Calu3 (cell line): ENCODE results near the gene CEMIP2. TPM values are rescaled to one million over a fixed set of nuclear protein-coding genes. Genes with fewer than 3 reads are reported as not detected.

Experiments used
- BruUV-seq: library from RNA; stranded (reverse); fragments of 400-500 nt; replicated peaks from 2 replicates; lab custom pipeline; 2021; lab: Mats Ljungman, UMichigan
- CTCF ChIA-PET: fragments of 300-600 bp; sonication (Branson Sonifier 250); formaldehyde crosslinking; loops from one replicate; lab custom pipeline; 2022; ENCODE audit warnings: antibody characterized with exemption; lab: Charles Lee
- DNase-seq: peaks from one replicate; pipeline ENCODE4 v3.0.0; 2022
- H3K27ac Mint-ChIP-seq: one replicate; pipeline ENCODE4 v1.8.0; 2022; ENCODE audit warnings: mixed read lengths; ENCODE audit not compliant: unreplicated experiment
- H3K27me3 Mint-ChIP-seq: one replicate; pipeline ENCODE4 v1.8.0; 2022; ENCODE audit warnings: mixed read lengths; ENCODE audit not compliant: unreplicated experiment
- H3K36me3 Mint-ChIP-seq: one replicate; pipeline ENCODE4 v1.8.0; 2022; ENCODE audit warnings: mild to moderate bottlenecking, moderate library complexity, mixed read lengths; ENCODE audit not compliant: insufficient read depth, unreplicated experiment
- H3K4me1 Mint-ChIP-seq: one replicate; pipeline ENCODE4 v1.8.0; 2022; ENCODE audit warnings: mild to moderate bottlenecking, low read depth, mixed read lengths; ENCODE audit not compliant: unreplicated experiment
- H3K4me3 Mint-ChIP-seq: one replicate; pipeline ENCODE4 v1.8.0; 2022; ENCODE audit warnings: mild to moderate bottlenecking, low read depth, moderate library complexity, mixed read lengths; ENCODE audit not compliant: unreplicated experiment
- H3K9me3 Mint-ChIP-seq: one replicate; pipeline ENCODE4 v1.8.0; 2022; ENCODE audit warnings: low read depth, mixed read lengths; ENCODE audit not compliant: unreplicated experiment
- CTCF ChIP-seq: fragments of 200-600 bp; IDR thresholded peaks from one replicate; pipeline ENCODE4 v1.8.0; 2022; ENCODE audit warnings: antibody characterized with exemption; ENCODE audit not compliant: unreplicated experiment
- intact Hi-C: fragments of 100-400 bp; cut with micrococcal nuclease; formaldehyde crosslinking; loops from one replicate; pipeline ENCODE4 v1.10.0; 2022; ENCODE audit not compliant: unreplicated experiment
- total RNA-seq: library from RNA; stranded (reverse); gene quantifications from 2 replicates; pipeline ENCODE4 v1.2.3, GENCODE V29; 2022

Gene CEMIP2
- total RNA-seq, 1 experiment from 2014 or later, result 122 TPM

GRCh38 chr9:71685394-71685793 lies 82.9 kb downstream of the CEMIP2 start:
- no peaks in the 10 kb centered on the region for H3K27me3 Mint-ChIP-seq
- no TSS peak for BruUV-seq
- H3K36me3 Mint-ChIP-seq, result peaks cover 55% of the 10 kb centered on the region

GRCh38 chr9:71684566-71684965 lies 83.7 kb downstream of the CEMIP2 start:
- no peaks in the 10 kb centered on the region for H3K27me3 Mint-ChIP-seq
- H3K4me1 Mint-ChIP-seq, result peaks cover 56% of the 10 kb centered on the region
- TF ChIP-seq CTCF, result no peak
- no peak overlapping the region for H3K4me3 Mint-ChIP-seq
- H3K36me3 Mint-ChIP-seq, result peaks cover 56% of the 10 kb centered on the region
- no peak overlapping the region for H3K27ac Mint-ChIP-seq
- CTCF ChIA-PET, result no interaction called here
- no peak for DNase-seq
- intact Hi-C loops, result loop anchor here (2.0 to 5.0 kb wide), 2 partner anchors 78 to 80 kb away; no protein-coding TSS in a partner anchor
- no TSS peak for BruUV-seq
- no peaks in the 10 kb centered on the region for H3K9me3 Mint-ChIP-seq

More at GRCh38 chr9:71685394-71685793, 82.9 kb downstream of the CEMIP2 start:
- peak overlapping the region; percentile 81 for H3K27ac Mint-ChIP-seq
- H3K4me1 Mint-ChIP-seq, result peaks cover 48% of the 10 kb centered on the region
- TF ChIP-seq CTCF, result no peak
- no peak overlapping the region for H3K4me3 Mint-ChIP-seq
- no peaks in the 10 kb centered on the region for H3K9me3 Mint-ChIP-seq
- intact Hi-C loops, result loop anchor here (2.0 kb wide), 1 partner anchor 81 kb away; no protein-coding TSS in a partner anchor
- peak; percentile 31 for DNase-seq
- CTCF ChIA-PET, result interaction anchor here (0.6 to 1.1 kb wide), 4 partner anchors 31 to 56 kb away, joined by 3 to 5 read pairs (median 4); no protein-coding TSS in a partner anchor

GRCh38 chr9:71683598-71684235 lies 84.6 kb downstream of the CEMIP2 start:
- BruUV-seq, result TSS peak; percentile 25
- intact Hi-C loops, result loop anchor here (2.0 to 5.0 kb wide), 2 partner anchors 79 kb away; no protein-coding TSS in a partner anchor
- CTCF ChIA-PET, result no interaction called here

GRCh38 chr9:71681708-71682272 lies 86.5 kb downstream of the CEMIP2 start:
- Mint-ChIP-seq H3K27ac (peak overlapping the region; percentile 79), H3K9me3 (no peaks in the 10 kb centered on the region), H3K4me1 (peaks cover 77% of the 10 kb centered on the region), H3K36me3 (peaks cover 63% of the 10 kb centered on the region), H3K4me3 (no peak overlapping the region), H3K27me3 (no peaks in the 10 kb centered on the region)
- CTCF ChIA-PET, result interaction anchor here (0.6 to 1.3 kb wide), 2 partner anchors 59 to 87 kb away, joined by 4 to 10 read pairs; no protein-coding TSS in a partner anchor
- TF ChIP-seq CTCF, result no peak
- no peak for DNase-seq
- intact Hi-C loops, result loop anchor here (5.0 kb wide), 1 partner anchor 81 kb away; no protein-coding TSS in a partner anchor
- BruUV-seq, result no TSS peak

More at GRCh38 chr9:71683598-71684235, 84.6 kb downstream of the CEMIP2 start:
- H3K9me3 Mint-ChIP-seq, result no peaks in the 10 kb centered on the region
- H3K36me3 Mint-ChIP-seq, result peaks cover 61% of the 10 kb centered on the region
- no peaks in the 10 kb centered on the region for H3K27me3 Mint-ChIP-seq
- no peak overlapping the region for H3K4me3 Mint-ChIP-seq
- H3K27ac Mint-ChIP-seq, result peak overlapping the region; percentile 28
- TF ChIP-seq CTCF, result no peak
- no peak for DNase-seq
- peaks cover 65% of the 10 kb centered on the region for H3K4me1 Mint-ChIP-seq
